HG03521 (cell line): ENCODE measurements around the gene MYLK4.

Experiments
- ATAC-seq: cut with Tn5 transposase; IDR thresholded peaks from one replicate; pipeline ENCODE4 v1.9.1; 2021; ENCODE audit warnings: mild to moderate bottlenecking, moderate library complexity; ENCODE audit not compliant: unreplicated experiment

The MYLK4 gene

GRCh38 chr6:2750832-2751231, at the start of gene MYLK4:
Gene MYLK4 (minus strand): TSS chr6:2750922. CDS start chr6:2749294, 1,628 bp downstream.
- no peak for ATAC-seq

DNA sequence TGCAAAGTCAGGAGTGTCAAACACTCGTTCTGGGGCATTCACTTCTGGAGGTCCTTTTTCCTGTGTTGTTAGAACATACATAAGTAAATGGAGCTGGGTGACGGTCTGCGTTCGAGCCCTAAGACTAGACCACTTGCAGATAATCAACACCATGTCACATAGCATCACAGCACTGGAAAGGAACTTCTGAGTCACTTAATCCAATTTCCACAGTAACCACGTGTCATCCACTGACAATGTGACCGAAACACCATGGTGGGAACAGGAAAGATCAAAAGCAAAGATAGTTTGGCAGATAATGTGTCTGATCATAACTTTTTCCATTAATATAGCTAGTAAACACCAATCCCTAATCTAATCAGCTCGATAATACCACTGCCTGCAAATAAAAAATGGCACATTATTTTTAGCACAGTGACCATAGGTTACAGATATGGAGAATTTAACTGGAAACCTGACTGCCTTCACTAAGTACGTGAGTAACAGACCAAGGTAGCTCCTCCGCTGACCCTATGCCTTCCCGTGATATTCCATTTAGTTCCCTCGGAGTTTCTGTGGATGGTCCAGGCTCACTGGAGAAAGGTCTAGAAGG, 49.3 kb upstream of the MYLK4 start:
- ATAC-seq, result no peak

DNA sequence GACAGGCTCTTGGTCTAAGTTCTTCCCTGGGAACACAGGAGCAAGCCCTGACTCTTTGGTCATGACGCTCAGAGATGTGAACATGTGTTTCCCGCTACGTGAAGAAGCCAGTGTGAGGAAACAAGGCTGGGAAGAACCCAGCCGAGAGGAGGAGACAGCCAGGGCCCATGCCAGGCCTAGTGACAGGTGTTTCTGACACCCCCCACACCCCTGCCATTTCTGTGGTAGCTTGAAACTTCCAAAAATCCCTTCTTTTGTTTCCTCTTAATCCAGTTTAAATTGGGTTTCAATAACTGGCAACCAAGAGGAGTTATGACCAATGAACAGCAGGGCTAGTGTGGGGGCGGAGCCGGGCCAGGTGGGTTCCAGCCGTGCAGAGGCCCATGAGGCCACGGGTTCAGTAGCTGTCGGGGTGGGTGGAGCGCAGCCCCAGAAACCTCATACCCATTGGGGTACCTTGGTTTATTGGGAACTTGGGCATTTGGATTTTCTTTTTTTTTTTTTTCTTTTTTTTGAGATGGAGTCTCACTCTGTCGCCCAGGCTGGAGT, 47.9 kb upstream of the MYLK4 start:
- no peak for ATAC-seq

- ATAC-seq, result no peak
Measured at GRCh38 chr6:2797564-2798031, 46.9 kb upstream of the MYLK4 start.

DNA sequence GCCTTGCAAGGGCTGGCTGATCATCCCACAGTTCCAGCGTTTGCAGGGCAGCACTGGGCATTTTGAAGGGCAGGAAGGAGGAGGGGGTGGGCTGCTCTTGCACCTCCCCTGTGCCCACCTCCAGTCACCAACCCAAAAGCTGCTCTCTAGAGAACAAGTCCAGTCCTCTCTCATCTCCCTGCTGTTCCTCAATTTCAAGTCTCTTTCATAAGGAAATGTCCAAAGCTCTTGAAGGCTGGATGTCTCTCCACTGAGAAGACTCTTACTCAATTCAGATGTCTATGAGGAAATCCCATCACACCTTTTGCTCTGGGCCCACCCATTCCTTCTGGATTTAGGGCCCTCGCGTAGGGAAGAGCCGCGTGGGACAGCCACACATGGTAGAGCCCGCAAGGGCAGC, 46.1 kb upstream of the MYLK4 start:
- no peak for ATAC-seq

DNA sequence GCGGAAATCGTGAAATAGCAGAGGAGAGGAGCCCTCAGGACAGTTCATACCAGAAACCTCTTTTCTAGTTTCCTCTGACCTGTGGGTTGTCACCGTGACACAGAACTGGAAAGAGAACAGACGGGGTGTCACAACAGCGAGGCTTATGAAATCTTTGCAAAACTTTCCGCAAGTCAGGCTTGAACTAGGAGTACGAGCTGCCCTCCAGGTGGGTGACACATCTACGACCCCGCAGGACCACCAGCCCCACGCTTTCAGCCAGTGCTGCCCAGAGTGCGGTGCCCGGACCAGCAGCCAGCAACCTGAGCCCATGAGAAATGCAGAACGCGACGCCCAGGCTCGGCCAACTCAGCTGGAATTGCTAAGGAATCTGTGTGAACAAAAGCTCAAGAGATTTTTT, 45.2 kb upstream of the MYLK4 start:
- ATAC-seq, result no peak

GRCh38 chr6:2795162-2795561, 44.4 kb upstream of the MYLK4 start:
- no peak for ATAC-seq

DNA sequence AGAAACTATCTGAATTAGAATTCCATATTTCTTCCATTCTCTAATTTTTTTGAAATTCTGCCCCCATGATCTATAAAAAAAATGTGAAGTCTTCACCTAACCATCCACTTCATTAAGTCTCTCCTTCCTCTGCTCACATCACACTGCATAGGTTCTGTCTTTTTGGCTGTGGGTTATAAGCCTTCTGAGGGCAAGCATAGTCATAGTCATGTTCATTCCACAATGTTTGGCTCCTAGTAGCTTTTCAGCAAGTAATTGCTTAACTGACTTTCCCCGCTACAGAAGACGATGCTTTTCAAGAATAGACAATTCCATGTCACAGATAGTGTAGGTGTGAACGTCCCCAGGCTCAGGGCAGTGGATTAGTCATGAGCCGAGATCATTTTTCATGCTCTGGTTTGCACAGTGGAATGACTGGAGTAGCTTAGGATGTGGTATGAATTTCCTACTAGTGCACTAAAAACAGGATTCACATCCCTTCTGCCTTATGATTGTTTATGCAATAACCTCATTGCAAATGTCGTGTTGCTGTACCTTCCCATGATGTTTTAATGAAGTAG, 43.5 kb upstream of the MYLK4 start:
- no peak for ATAC-seq

DNA sequence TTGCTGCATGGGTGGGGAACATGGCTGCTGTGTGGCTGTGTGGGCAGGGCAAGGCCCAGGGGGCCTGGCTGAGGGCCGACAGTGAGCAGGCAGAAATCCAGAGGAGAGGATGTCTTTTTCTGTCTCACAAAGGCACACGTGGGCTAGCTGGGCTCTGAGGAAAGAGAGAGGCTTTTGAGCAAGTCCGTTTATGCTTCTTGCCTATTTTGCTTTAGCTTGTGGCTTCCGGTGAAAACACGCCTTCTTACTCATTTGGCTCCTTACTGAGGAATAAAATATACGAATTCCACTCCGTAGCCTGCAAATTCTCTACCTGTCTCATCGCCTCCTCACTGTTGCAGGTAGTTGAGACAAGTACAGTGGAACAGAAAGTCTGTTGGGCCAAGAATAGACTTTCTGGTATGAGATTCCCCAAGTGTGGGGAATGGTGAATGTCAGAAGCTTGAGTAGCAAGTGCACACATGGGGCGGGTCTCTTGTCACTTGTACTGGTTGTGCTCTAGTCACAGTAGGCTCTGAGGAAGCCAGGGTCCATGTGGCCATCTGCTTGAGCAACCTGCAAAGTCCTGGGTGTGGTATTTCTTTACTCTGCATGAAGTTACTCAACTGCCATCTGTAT, 42.9 kb upstream of the MYLK4 start:
- no peak for ATAC-seq

GRCh38 chr6:2792330-2793110, 41.8 kb upstream of the MYLK4 start:
- no peak for ATAC-seq

GRCh38 chr6:2791450-2791974, 40.8 kb upstream of the MYLK4 start:
- ATAC-seq, result no peak

- ATAC-seq, result no peak
Measured at GRCh38 chr6:2790588-2791449, 40.1 kb upstream of the MYLK4 start.

GRCh38 chr6:2786269-2786668, 35.5 kb upstream of the MYLK4 start:
- no peak for ATAC-seq

DNA sequence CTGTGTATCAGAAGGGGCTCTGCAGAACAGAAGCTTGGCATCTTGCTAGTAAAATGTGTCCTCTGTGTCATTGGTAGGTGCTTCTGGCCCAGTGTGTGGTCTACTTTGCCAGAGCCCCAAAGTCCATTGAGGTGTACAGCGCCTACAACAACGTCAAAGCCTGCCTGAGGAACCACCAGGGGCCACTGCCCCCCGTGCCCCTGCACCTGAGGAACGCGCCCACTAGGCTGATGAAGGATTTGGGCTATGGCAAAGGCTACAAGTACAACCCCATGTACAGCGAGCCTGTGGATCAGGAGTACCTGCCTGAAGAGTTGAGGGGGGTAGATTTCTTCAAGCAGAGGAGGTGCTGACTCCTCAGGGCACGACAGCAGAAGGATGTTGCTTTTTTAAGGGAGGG, 34.2 kb upstream of the MYLK4 start:
- no peak for ATAC-seq

DNA sequence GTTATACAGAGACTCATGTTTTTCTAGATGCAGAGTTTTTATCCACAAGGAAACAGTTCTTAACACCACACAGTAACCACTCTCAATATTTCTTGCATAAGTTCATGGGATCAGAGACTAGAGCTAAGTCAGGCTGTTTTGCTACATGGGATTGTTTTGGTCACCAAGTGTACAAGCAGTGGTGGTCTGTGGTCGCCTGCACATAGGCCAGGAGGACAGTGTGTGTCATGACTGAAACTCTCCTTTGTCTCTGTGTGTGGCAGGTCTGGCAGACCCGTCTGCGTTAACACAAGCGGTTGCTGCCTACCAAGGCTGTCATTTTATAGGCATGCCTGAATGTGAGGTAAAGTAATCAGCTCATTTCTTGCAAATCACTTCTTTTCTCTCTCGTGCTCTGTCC, 33.3 kb upstream of the MYLK4 start:
- no peak for ATAC-seq

DNA sequence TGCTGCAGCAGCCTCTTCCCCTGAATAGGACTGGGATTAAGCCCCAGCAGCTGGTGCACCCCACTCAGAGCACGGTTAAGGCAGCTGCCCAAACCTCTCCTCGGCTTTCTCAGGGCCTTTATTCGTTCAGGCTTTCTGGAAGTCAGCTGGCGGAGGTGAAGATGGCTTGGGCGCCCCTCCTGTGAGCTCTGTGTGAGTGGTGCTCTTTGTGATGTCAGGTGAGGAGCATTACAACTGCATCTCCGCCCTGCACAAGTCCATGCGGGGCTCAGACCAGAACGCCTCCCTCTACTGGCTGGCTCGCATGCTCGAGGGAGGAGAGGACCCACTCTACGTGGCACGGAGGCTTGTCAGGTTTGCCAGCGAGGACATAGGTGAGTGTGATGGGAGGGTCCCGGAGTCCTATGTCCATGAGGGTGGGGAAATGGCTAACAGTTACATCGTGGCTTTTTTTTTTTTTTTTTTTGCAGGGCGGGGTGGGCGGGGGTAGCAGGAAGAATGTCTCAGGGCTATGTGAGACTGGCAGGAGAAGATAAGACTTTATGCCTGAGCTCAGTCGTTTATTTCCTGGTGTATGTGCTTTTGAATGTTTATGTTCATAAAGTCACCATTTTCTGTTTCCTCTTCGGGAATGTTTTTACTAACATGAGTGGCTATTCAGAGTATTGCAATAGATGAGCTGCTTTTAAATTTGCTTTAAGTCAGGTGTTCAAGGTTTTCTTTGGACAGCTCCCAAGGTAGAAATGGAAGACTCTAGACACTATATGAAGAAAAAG, 32.7 kb upstream of the MYLK4 start:
- no peak for ATAC-seq

DNA sequence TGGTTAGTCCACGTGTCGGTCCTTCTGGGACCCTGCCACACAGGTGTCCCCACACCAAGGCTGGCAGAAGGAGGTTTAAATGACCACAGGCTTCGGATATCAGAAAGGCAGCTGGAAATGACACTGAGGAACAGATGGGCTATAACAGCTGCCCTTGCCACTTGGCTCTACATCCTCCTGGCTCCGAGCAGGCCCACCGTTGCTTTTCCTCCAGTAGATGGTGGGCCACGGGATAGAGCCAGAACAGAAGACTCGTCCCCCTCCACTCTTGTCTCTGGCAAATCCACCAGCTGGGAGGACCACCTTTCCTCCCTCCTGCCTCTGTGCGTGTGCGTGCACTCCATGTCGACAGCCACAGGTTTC, 32.1 kb upstream of the MYLK4 start:
- no peak for ATAC-seq

- ATAC-seq, result no peak
Measured at GRCh38 chr6:2782356-2782708, 31.6 kb upstream of the MYLK4 start.

DNA sequence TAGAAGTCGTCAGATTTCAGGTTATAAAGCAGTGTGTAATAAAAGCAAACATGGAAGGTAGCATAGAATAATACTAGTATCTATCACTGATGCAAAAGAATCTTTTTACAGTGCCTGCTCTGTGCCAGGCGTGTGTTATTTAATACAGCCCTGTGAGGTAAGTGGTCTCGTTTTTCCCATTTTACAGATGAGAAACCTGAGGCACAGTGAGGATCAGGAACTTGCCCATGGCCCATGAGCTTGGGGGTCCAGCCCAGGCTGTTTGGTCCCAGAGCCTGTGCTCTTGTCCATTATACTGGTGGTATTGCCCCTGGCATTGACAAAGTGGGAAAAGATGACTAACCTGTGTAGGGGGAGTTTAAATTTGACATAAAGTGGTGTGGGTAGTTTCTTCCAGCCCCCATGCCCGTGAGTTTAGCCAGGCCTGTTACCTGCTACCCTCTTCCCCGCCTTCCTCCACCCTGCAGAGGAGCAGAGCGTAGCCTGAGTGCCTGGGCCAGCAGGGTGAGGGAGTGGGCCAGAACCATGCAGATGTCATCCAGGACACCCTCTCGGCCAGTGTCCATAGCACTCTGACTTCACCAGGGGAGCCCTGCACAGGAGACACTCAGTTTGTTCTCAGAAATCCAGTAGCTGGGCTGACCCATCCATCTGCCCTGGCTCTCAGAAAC, 31.1 kb upstream of the MYLK4 start:
- ATAC-seq, result no peak
